Measurements from ENCODE around the gene MGMT. TPM values are rescaled to one million over a fixed set of nuclear protein-coding genes. Genes with fewer than 3 reads are reported as not detected.
A peak's percentile ranks its signal among the peaks of the same experiment; 100 is the strongest.

MGMT gene
- total and polyA plus RNA-seq, 2 of the 4 experiments (the other 2 are of a cell fraction): 11.5 to 17.8 TPM

GRCh38 chr10:129467359-129468064 lies 471 bp downstream of the MGMT start:
- peak overlapping the region; percentile 79 for H2AK9ac ChIP-seq (replicated peaks; ENCODE audit: low read depth, low read length, poor library complexity)
- H4K20me1 ChIP-seq (ENCODE audit: insufficient read depth, low read length): no peaks in the 10 kb centered on the region
- H2AK5ac ChIP-seq (ENCODE audit: low read depth, low read length): no peak overlapping the region
- H3K27me3 ChIP-seq (ENCODE audit: control insufficient read depth, insufficient read depth, low read length): no peaks in the 10 kb centered on the region; the same call in 1 of the 2 replicates
- peak overlapping the region; percentile 33; the same call in 1 of the 2 replicates for H3K18ac ChIP-seq (ENCODE audit: low read depth, low read length)
- H4K5ac ChIP-seq (ENCODE audit: low read depth, low read length): peak overlapping the region; percentile 83
- peak overlapping the region; percentile 84 for H3K9ac ChIP-seq (ENCODE audit: low read depth, low read length)
- peaks cover 4% of the 10 kb centered on the region; the same call in 1 of the 2 replicates for H3K36me3 ChIP-seq (ENCODE audit: control insufficient read depth, insufficient read depth, low read length)
- ChIA-PET CTCF (no interaction called here), POLR2A (ENCODE audit: unreplicated experiment) (interaction anchor here (0.6 kb wide), 1 partner anchor 410 kb away, joined by 3 read pairs; no protein-coding TSS in a partner anchor)
- no peak overlapping the region; the same call in 1 of the 2 replicates for H3K56ac ChIP-seq (ENCODE audit: extremely low read depth, insufficient read depth, low read length)
- in situ Hi-C loops (cut with MboI; ENCODE audit: low sequenced_read_pairs): no loop called here
- H2AFZ ChIP-seq (replicated peaks; ENCODE audit: low read length, poor library complexity): peak overlapping the region; percentile 96
- H3K14ac ChIP-seq (replicated peaks; ENCODE audit: low read depth, low read length): no peak overlapping the region
- peak overlapping the region; percentile 23 for H4K91ac ChIP-seq (ENCODE audit: insufficient read depth, low read depth, low read length)
- WGBS, 2 experiments (ENCODE audit: extremely low coverage in 2 of 2, insufficient read length in 1 of 2): 68% methylated on average over 9 of the region's 25 CpGs; no CpG with 5 or more reads in 1 of the 2 experiments
- H3K4ac ChIP-seq (ENCODE audit: low read depth, low read length): peak overlapping the region; percentile 50; the same call in 1 of the 2 replicates
- peak overlapping the region; percentile 91 for H3K4me3 ChIP-seq (ENCODE audit: insufficient read depth, low read depth, low read length)
- peak overlapping the region; percentile 60 for H3K23ac ChIP-seq (ENCODE audit: low read depth, low read length)
- 0 out of 2 replicates have a peak, but pooled peaks cover 4% of the 10 kb centered on the region for H3K9me1 ChIP-seq (ENCODE audit: insufficient read depth, low read length)
- no peak overlapping the region for H2BK5ac ChIP-seq (ENCODE audit: low read depth, low read length, poor library complexity, severe bottlenecking)
- H2BK120ac ChIP-seq (ENCODE audit: low read depth, low read length): no peak overlapping the region
- DNase-seq (peak; percentile 4), ATAC-seq (ENCODE audit: low read depth) (peak; percentile 5)
- intact Hi-C loops (cut with micrococcal nuclease): loop anchor here (2.0 to 5.0 kb wide), 2 partner anchors 495 to 643 kb away; partner anchors contain the start of genes C10orf143 and EBF3
- peak overlapping the region; percentile 66 for H3K27ac ChIP-seq (ENCODE audit: insufficient read depth, low read length)
- BruUV-seq (replicated peaks): no TSS peak
- H3K4me1 ChIP-seq (ENCODE audit: control insufficient read depth, insufficient read depth, low read length): peaks cover 4% of the 10 kb centered on the region; the same call in 1 of the 2 replicates
- dilution Hi-C loops (cut with HindIII; ENCODE audit: low sequenced_read_pairs, unreplicated experiment): no loop called here
- H2BK15ac ChIP-seq (ENCODE audit: low read depth, low read length): no peak overlapping the region
- H4K8ac ChIP-seq (ENCODE audit: low read depth in 2 of 2, low read length in 2 of 2): peak overlapping the region; percentile 63 to 100
- peaks cover 2 to 4% of the 10 kb centered on the region in 2 experiments for H3K79me1 ChIP-seq (ENCODE audit: low read depth in 1 of 2, low read length in 2 of 2)
- no peak for TF ChIP-seq POLR2A (IDR thresholded peaks at IDR 0.05; ENCODE audit: low read depth, low read length)
- no peak overlapping the region for H2BK20ac ChIP-seq (ENCODE audit: low read depth, low read length)
- H3K9me3 ChIP-seq (ENCODE audit: control insufficient read depth, insufficient read depth, low read length): no peaks in the 10 kb centered on the region
- H3K4me2 ChIP-seq (ENCODE audit: low read depth, low read length): peak overlapping the region; percentile 75

Measured in IMR-90 (cell line).